ENCODE measurements around the gene GIGYF2. TPM values are rescaled to one million over a fixed set of nuclear protein-coding genes. Genes with fewer than 3 reads are reported as not detected.

GIGYF2 gene
- total and polyA plus RNA-seq, 2 of the 4 experiments (the other 2 are of a cell fraction), result 14.7 to 66.0 TPM

DNA sequence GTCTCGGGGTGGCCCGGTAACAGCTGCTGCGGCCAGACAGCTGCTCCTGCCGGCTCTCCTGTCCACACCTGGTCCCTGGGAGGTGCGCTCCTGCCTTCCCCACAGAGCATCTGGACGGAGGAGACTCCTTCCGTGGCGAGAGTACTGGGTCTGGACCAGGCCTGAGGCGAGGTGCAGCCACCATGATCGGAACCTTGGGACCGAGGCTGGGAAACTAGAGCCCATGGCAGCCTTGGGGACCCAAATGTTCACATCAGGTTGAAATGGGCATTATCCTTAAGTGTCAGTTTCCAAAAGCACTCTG, 628 bp downstream of the GIGYF2 start:
- peak overlapping the region; percentile 95 for H3K9ac ChIP-seq (ENCODE audit: low read depth, low read length)
- H3K56ac ChIP-seq (ENCODE audit: extremely low read depth, insufficient read depth, low read length), result 0 out of 2 replicates have a peak overlapping the region, but pooled peaks have one; percentile 36
- H3K27ac ChIP-seq (ENCODE audit: insufficient read depth, low read length), result peak overlapping the region; percentile 66
- no peaks in the 10 kb centered on the region for H3K9me3 ChIP-seq (ENCODE audit: control insufficient read depth, insufficient read depth, low read length)
- no peak overlapping the region for H2BK20ac ChIP-seq (ENCODE audit: low read depth, low read length)
- ChIA-PET CTCF (no interaction called here), POLR2A (ENCODE audit: unreplicated experiment) (no interaction called here)
- peak overlapping the region; percentile 78 for H3K4me3 ChIP-seq (ENCODE audit: insufficient read depth, low read depth, low read length)
- peaks cover 3 to 35% of the 10 kb centered on the region in 2 experiments for H3K79me1 ChIP-seq (ENCODE audit: low read depth in 1 of 2, low read length in 2 of 2)
- H3K4ac ChIP-seq (ENCODE audit: low read depth, low read length), result peak overlapping the region; percentile 65
- 0 out of 2 replicates have a peak, but pooled peaks cover 2% of the 10 kb centered on the region for H3K36me3 ChIP-seq (ENCODE audit: control insufficient read depth, insufficient read depth, low read length)
- dilution Hi-C loops (cut with HindIII; ENCODE audit: low sequenced_read_pairs, unreplicated experiment) (no loop called here), intact Hi-C loops (cut with micrococcal nuclease) (loop anchor here (2.0 kb wide), 1 partner anchor 553 kb away; the partner anchor contains the start of gene ATG16L1), in situ Hi-C loops (cut with MboI; ENCODE audit: low sequenced_read_pairs) (no loop called here)
- H2AK5ac ChIP-seq (ENCODE audit: low read depth, low read length), result peak overlapping the region; percentile 67
- H4K91ac ChIP-seq (ENCODE audit: insufficient read depth, low read depth, low read length), result peak overlapping the region; percentile 13; the same call in 1 of the 2 replicates
- DNase-seq (no peak), ATAC-seq (ENCODE audit: low read depth) (peak; percentile 8)
- peak overlapping the region; percentile 99 for H3K4me2 ChIP-seq (ENCODE audit: low read depth, low read length)
- peaks cover 21% of the 10 kb centered on the region for H4K20me1 ChIP-seq (ENCODE audit: insufficient read depth, low read length)
- TF ChIP-seq MAFK (IDR thresholded peaks at IDR 0.05; ENCODE audit: low read depth, low read length) (no peak), NFE2L2 (IDR thresholded peaks at IDR 0.05; ENCODE audit: low read depth, low read length) (no peak), RAD21 (IDR thresholded peaks at IDR 0.05; ENCODE audit: low read length) (no peak), FOS (IDR thresholded peaks at IDR 0.05; ENCODE audit: low read depth, low read length) (no peak)
- H4K8ac ChIP-seq (ENCODE audit: low read depth in 2 of 2, low read length in 2 of 2), result peak overlapping the region; percentile 63 to 69; a peak in 2 of 4 replicates
- H2BK5ac ChIP-seq (ENCODE audit: low read depth, low read length, poor library complexity, severe bottlenecking), result peak overlapping the region; percentile 28
- peak overlapping the region; percentile 37 for H4K5ac ChIP-seq (ENCODE audit: low read depth, low read length)
- peak overlapping the region; percentile 93 for H2AK9ac ChIP-seq (replicated peaks; ENCODE audit: low read depth, low read length, poor library complexity)
- peak overlapping the region; percentile 10 for H3K14ac ChIP-seq (replicated peaks; ENCODE audit: low read depth, low read length)
- H2AFZ ChIP-seq (replicated peaks; ENCODE audit: low read length, poor library complexity), result peak overlapping the region; percentile 84
- no peak overlapping the region for H2BK120ac ChIP-seq (ENCODE audit: low read depth, low read length)
- no peak overlapping the region for H2BK15ac ChIP-seq (ENCODE audit: low read depth, low read length)
- BruUV-seq (replicated peaks), result no TSS peak
- no peak overlapping the region; the same call in 1 of the 2 replicates for H3K18ac ChIP-seq (ENCODE audit: low read depth, low read length)
- H3K9me1 ChIP-seq (ENCODE audit: insufficient read depth, low read length), result 0 out of 2 replicates have a peak, but pooled peaks cover 2% of the 10 kb centered on the region
- H3K23ac ChIP-seq (ENCODE audit: low read depth, low read length), result peak overlapping the region; percentile 40
- peaks cover 6% of the 10 kb centered on the region for H3K4me1 ChIP-seq (ENCODE audit: control insufficient read depth, insufficient read depth, low read length)
- WGBS, 2 experiments (ENCODE audit: extremely low coverage in 2 of 2, insufficient read length in 1 of 2), result 0% methylated on average over 3 of the region's 11 CpGs; no CpG with 5 or more reads in 1 of the 2 experiments
- H3K27me3 ChIP-seq (ENCODE audit: control insufficient read depth, insufficient read depth, low read length), result no peaks in the 10 kb centered on the region; the same call in 1 of the 2 replicates

Data from IMR-90 (cell line).